Adrenal gland (tissue), 12 donors: Measurements from ENCODE around the gene FPGS. TPM values are rescaled to one million over a fixed set of nuclear protein-coding genes. Genes with fewer than 3 reads are reported as not detected.
A peak's percentile ranks its signal among the peaks of the same experiment; 100 is the strongest.

Experiments used
- DNase-seq, 7 donors: peaks; one replicate each; pipeline ENCODE4 v3.0.0-alpha.2; 2019 to 2020
- H3K27ac ChIP-seq, 5 donors: fragments of 200-600 bp; sonication (generic) in 4 of 5; 1 replicate in 3 of 5; 2 replicates in 2 of 5; pipeline versions ENCODE4 v1.5.1 to v1.8.0; 2016 to 2020; ENCODE audit warnings: mild to moderate bottlenecking in 1 of 5
- H3K27me3 ChIP-seq: fragments of 200-600 bp; 2 replicates; pipeline ENCODE4 v1.8.0; 2021
- H3K36me3 ChIP-seq, 2 donors: fragments of 200-600 bp; replicated peaks in 1 of 2; 1 replicate in 1 of 2; 2 replicates in 1 of 2; pipeline versions ENCODE4 v1.5.1 to v1.8.0; 2018 to 2022
- H3K4me1 ChIP-seq, 2 donors: fragments of 200-600 bp; replicated peaks in 1 of 2; 1 replicate in 1 of 2; 2 replicates in 1 of 2; pipeline versions ENCODE4 v1.5.1 to v1.8.0; 2018 to 2021
- H3K4me3 ChIP-seq, 4 donors: fragments of 200-600 bp; sonication (generic) in 3 of 4; one replicate each; pipeline ENCODE4 v1.5.1; 2016 to 2018
- H3K9me3 ChIP-seq, 3 donors: fragments of 200-600 bp; sonication (generic) in 1 of 3; replicated peaks in 1 of 3; 1 replicate in 2 of 3; 2 replicates in 1 of 3; pipeline versions ENCODE4 v1.5.1 to v1.8.0; 2016 to 2021
- POLR2A ChIP-seq, 2 donors: fragments of 450-650 bp; IDR thresholded peaks; one replicate each; pipeline ENCODE4 v1.6.1; 2017; ENCODE audit warnings: antibody characterized with exemption in 2 of 2, mild to moderate bottlenecking in 2 of 2, moderate library complexity in 1 of 2
- WGBS, 4 donors: extraction: QIAGEN DNeasy Blood & Tissue Kit in 2 of 4; methylation state at CpG; one replicate each; pipeline versions ENCODE4 v1.1.5 to v1.1.7; 2013 to 2017; 5-methylcytosine and 5-hydroxymethylcytosine counted together
- intact Hi-C, 2 donors: fragments of 100-400 bp; cut with DNase I; formaldehyde crosslinking; loops; one replicate each; pipeline versions ENCODE4 v1.14.1 to v1.15.0; 2022 to 2023
- polyA plus RNA-seq, 3 donors: library from polyadenylated mRNA; stranded (reverse); fragments of 200-250 nt in 2 of 3; fragments of 350-450 nt in 1 of 3; fragmentation: Illumina TruSeq in 1 of 3; extraction: RNeasy Lipid Tissue Mini Kit (QIAGEN cat#74804) in 1 of 3; gene quantifications; one replicate each; pipeline ENCODE4 v1.2.3, GENCODE V29; 2013 to 2014
- total RNA-seq, 9 donors: library from RNA; depleted of rRNA in 4 of 9; stranded (reverse); fragments of >200 nt in 4 of 9; fragments of 120-200 nt in 1 of 9; fragmentation: NEBNext Ultra II Directional in 1 of 9; extraction: Animal tissue kit (Norgen Biotek cat#: 25700) in 1 of 9; gene quantifications; one replicate each; pipeline versions ENCODE4 v1.1.0 to v1.2.4, GENCODE V29; 2013 to 2023
- TF ChIP-seq, protein P1 (sequence below), 6 experiments: fragments of 450-650 bp in 4 of 6; fragments of 200-600 bp in 2 of 6; sonication (generic) in 1 of 6; IDR thresholded peaks; 1 replicate in 5 of 6; 2 replicates in 1 of 6; pipeline versions ENCODE4 v1.5.1 to v1.8.0; 2016 to 2021; ENCODE audit warnings: antibody characterized with exemption in 6 of 6, mild to moderate bottlenecking in 2 of 6, moderate library complexity in 1 of 6
- donor health status: healthy with polysubstance abuse.
- donor health status: Bipolar disorder and iron deficiency.
- donor health status: DM: yes; HTN: yes; CAD: no.
- donor health status: DM: no; HTN: no; CAD: no.
- donor health status: DM: no; HTN: no; CAD: no.
- donor health status: DM: yes; HTN: yes; CAD: no.

The FPGS gene
- total and polyA plus RNA-seq, 12 donors, result 31.1 to 359 (median 120) TPM

- Histone ChIP-seq H3K27ac (peak overlapping the region in 1 of 5 donors; percentile 22), H3K36me3 (peaks cover 0 to 91% of the 10 kb centered on the region in 2 donors), H3K9me3 (no peaks in the 10 kb centered on the region), H3K27me3 (no peaks in the 10 kb centered on the region), H3K4me1 (peaks cover 0 to 15% of the 10 kb centered on the region in 2 donors), H3K4me3 (no peak overlapping the region)
- TF ChIP-seq, protein P1, sequence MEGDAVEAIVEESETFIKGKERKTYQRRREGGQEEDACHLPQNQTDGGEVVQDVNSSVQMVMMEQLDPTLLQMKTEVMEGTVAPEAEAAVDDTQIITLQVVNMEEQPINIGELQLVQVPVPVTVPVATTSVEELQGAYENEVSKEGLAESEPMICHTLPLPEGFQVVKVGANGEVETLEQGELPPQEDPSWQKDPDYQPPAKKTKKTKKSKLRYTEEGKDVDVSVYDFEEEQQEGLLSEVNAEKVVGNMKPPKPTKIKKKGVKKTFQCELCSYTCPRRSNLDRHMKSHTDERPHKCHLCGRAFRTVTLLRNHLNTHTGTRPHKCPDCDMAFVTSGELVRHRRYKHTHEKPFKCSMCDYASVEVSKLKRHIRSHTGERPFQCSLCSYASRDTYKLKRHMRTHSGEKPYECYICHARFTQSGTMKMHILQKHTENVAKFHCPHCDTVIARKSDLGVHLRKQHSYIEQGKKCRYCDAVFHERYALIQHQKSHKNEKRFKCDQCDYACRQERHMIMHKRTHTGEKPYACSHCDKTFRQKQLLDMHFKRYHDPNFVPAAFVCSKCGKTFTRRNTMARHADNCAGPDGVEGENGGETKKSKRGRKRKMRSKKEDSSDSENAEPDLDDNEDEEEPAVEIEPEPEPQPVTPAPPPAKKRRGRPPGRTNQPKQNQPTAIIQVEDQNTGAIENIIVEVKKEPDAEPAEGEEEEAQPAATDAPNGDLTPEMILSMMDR (IDR thresholded peaks at IDR 0.05), result no peak
- no peak for TF ChIP-seq POLR2A (IDR thresholded peaks at IDR 0.05)
- intact Hi-C loops, result no loop called here
- WGBS, 4 donors, result 85 to 97% (median 88%) methylated on average over 5 to 11 of the region's 11 CpGs
- DNase-seq, result peak in 1 of 7 donors; percentile 16
Observed at GRCh38 chr9:127814619-127815511, 12.2 kb downstream of the FPGS start.

DNA sequence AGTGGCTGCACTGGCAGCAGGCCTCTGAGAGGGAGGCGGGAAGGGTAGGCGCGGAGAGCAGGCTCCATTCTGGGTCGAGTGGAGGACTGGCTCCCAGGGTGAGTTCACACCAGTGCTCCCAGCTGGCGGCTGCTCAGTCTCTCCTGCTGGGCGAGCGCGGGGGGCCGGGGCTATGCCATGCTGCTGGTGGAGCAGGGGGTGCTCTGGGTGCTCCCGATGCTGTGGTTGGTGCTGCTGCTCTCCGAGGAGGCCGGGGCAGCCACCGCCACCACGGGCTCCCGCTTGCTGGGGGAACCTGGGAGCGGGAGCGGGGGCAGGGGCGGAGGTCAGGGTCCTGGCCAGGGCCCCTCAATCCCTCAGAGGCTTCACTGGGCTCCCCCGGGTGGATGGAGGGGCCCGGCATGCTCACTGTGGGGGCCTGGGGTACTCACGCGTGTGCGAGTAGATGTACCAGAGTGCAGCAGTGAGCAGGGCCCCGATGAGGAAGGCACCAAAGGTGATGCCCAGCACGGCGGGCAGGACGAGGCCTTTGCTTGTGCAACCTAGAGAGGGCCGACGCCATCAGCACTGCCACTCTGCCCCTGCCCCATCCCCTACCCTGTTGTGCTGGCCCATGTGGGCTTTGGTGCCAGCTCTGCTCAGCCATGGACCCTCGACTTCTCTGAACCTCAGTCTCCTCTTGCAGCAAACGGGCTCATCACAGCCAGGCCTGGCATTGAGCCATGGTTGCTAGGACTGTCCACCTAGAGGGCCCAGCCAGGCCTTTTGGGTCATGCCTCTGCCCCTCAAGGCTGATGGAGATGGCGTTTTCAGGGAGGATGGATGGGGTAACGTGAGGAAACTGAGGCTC, 13.1 kb downstream of the FPGS start:
- peak in 1 of 7 donors; percentile 37 for DNase-seq
- peaks cover 0 to 11% of the 10 kb centered on the region in 2 donors for H3K4me1 ChIP-seq
- 83 to 91% (median 87%) methylated on average over 8 to 33 of the region's 33 CpGs for WGBS, 4 donors
- peaks cover 0 to 87% of the 10 kb centered on the region in 2 donors for H3K36me3 ChIP-seq
- intact Hi-C loops, result no loop called here
- no peak overlapping the region for H3K4me3 ChIP-seq
- TF ChIP-seq, protein P1 (IDR thresholded peaks at IDR 0.05), result no peak
- TF ChIP-seq POLR2A (IDR thresholded peaks at IDR 0.05), result no peak
- H3K9me3 ChIP-seq, result no peaks in the 10 kb centered on the region
- H3K27ac ChIP-seq, result peak overlapping the region in 2 of 5 donors; percentile 22 to 26
- H3K27me3 ChIP-seq, result no peaks in the 10 kb centered on the region

- WGBS, 4 donors, result 53 to 69% (median 60%) methylated on average over 2 to 3 of the region's 3 CpGs
- Histone ChIP-seq H3K36me3 (peaks cover 0 to 83% of the 10 kb centered on the region in 2 donors), H3K27ac (peak overlapping the region in 2 of 5 donors; percentile 26 to 39), H3K4me1 (peaks cover 0 to 11% of the 10 kb centered on the region in 2 donors), H3K4me3 (no peak overlapping the region), H3K27me3 (no peaks in the 10 kb centered on the region), H3K9me3 (no peaks in the 10 kb centered on the region)
- no peak for TF ChIP-seq POLR2A (IDR thresholded peaks at IDR 0.05)
- TF ChIP-seq, protein P1 (IDR thresholded peaks at IDR 0.05), result no peak
- peak in 1 of 7 donors; percentile 28 for DNase-seq
- intact Hi-C loops, result no loop called here
Observed at GRCh38 chr9:127816362-127816725, 13.7 kb downstream of the FPGS start.

GRCh38 chr9:127816728-127817127, 14.0 kb downstream of the FPGS start:
- Histone ChIP-seq H3K36me3 (peaks cover 0 to 83% of the 10 kb centered on the region in 2 donors), H3K9me3 (no peaks in the 10 kb centered on the region), H3K27me3 (no peaks in the 10 kb centered on the region), H3K4me1 (peaks cover 0 to 11% of the 10 kb centered on the region in 2 donors), H3K4me3 (no peak overlapping the region), H3K27ac (peak overlapping the region in 2 of 5 donors; percentile 26 to 39)
- intact Hi-C loops, result no loop called here
- no peak for DNase-seq
- no peak for TF ChIP-seq POLR2A (IDR thresholded peaks at IDR 0.05)
- TF ChIP-seq, protein P1 (IDR thresholded peaks at IDR 0.05), result no peak
- WGBS, 4 donors, result 82 to 87% (median 84%) methylated on average over 3 to 8 of the region's 8 CpGs
